HG03045 (cell line): Measurements from ENCODE around the gene ASPHD2.

ENCODE experiments used
- ATAC-seq: cut with Tn5 transposase; IDR thresholded peaks from one replicate; pipeline ENCODE4 v1.9.1; 2021; ENCODE audit warnings: mild to moderate bottlenecking, moderate library complexity; ENCODE audit not compliant: unreplicated experiment

ASPHD2 gene

DNA sequence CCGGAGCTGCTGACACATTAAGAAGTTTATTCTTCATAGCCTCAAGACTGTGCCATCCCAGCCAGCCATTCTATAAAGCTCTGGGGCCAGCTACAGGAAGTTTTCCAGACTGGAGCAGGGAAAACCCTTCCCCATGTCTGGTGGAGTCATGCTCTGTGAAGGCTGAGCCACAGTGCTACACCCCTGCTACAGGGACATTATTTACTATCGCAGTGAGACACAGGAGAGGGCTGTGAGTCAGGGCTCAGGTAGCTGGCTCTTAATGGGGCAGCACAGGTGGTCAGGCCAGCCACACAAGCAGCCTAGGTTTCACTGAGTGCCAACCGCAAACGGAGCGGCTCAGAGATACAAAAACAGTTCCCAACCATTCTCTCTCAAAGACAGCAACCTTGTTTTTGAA, 42.5 kb downstream of the ASPHD2 start:
- ATAC-seq, result no peak

DNA sequence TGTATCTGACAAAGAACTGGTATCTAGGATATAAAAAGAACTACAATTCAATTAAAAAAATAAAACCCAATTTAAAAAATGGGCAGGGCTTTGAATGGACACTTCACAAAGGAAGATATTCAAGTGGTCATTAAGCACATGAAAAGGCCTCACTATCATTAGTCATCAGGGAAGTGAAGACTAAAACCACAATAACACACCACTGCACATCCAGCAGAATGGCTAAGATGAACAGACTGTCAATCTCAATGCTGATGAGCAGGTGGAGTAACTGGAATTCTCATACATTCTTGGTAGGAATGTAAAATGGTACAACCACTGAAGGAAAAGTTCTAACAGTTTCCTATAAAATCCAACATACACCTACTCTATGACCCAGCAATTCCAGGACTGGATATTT, 45.6 kb downstream of the ASPHD2 start:
- no peak for ATAC-seq

DNA sequence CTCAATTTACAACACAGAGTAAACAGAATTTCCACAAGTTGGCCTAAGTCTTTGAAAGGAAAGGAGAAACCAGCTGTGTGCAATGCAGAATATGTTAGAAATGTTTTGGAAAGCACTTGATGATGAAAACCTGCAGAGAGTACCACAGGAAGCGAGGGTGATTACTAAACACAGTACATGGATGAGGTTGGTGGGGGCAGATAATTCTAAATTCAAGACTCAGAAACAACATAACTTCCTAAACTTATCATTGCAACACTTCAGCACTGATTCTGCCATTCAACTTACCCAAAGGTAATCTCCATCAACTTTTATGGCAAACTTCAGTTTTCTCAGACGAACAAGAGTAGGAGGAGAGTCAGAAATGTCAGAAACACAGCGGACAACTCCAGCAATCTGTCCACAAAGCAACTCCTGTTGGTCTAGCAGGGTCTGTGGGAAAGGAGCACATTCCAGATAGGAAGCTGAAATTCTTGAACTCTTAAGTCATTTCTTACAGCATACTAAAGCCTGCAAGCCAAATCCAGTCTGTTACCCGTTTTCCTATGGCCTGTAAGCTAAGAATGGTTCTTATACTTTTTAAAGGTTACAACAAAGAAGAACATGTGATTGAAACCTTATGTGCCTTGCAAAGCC, 47.8 kb downstream of the ASPHD2 start:
- ATAC-seq, result no peak

DNA sequence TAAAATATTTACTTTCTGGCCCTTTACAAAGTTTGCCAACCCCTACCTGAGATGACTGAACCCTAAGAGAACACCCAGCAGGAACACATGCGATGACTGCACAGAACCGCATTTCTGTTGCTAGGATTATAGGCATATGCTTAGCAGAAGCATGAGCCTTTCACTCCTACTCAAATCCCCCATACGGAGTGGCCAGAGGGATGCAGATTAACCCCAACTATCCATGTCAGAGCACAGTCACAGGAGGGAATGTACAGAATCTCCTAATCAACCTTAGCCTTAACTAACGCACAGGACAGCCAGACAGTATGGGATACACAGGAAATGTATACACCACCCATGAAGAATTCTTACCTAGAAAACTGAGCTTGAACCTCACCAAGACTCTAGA, 48.3 kb downstream of the ASPHD2 start:
- no peak for ATAC-seq

DNA sequence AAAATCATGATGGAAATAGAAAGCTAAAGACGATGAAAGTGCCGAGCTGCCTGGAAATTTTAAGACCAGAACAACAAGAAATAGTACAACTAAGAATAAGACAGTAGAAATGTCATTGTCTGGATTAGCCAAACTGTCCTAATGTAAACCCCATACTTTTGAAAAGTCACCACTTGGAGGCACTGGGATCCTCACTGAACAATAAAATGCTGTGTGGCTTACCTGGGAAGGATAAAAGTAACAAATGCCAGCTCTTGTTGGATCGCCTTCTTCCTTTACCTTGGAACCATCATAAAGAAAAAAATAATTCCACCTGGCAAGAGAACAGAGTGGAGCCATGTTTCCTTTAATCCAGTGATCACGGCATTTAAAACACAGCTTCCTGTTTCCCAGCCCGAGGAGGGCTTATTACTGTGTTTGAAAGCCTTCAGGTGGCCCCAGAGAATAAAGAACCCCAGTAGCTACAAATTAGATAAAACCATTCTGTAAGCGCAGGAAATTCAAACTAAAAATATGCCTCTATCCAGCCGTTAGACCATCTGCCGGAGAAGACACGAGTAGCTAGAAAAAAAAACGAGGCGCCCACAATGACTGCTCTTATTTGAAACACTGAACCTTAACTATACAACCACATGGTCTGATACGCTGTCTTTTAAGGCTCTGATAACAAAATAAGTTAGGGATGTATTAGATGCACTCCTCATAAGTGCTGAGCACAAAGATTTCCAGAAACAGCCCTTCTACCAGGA, 50.2 kb downstream of the ASPHD2 start:
- ATAC-seq, result no peak

DNA sequence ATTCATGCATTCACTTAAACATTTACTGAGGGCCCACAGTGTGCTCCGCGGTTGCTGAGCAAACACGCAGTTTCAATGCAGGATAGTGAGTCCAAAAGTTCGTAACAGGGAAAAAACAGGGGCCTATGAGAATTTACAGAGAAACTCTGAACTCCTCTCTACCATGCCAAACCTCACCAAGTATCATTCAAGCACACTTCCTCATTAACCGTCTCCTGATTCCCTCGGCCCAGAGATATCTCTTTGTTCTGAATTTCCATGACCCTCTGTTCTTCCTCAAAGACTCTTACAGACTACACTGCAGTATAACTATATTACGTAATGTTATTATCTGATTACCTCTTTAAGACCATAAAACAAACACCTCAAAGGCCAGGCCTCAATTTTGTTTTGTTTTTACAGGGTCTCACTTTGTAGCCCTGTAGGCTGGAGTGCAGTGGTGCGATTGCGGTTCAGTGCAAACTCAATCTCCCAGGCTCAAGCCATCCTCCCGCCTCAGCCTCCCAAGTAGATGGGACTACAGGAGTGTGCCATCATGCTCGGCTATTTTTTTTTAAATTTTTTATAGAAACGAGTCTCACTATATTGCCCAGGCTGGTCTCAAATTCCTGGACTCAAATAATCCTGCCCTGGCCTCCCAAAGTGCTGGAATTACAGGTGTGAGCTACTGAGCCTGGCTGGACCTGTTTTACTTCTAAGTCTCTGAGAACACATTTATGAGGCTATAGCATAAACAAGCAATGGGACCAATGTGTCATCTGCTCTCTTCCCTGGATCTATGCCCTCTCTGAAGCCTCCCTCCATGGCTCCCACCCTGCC, 50.9 kb downstream of the ASPHD2 start:
- ATAC-seq, result no peak

DNA sequence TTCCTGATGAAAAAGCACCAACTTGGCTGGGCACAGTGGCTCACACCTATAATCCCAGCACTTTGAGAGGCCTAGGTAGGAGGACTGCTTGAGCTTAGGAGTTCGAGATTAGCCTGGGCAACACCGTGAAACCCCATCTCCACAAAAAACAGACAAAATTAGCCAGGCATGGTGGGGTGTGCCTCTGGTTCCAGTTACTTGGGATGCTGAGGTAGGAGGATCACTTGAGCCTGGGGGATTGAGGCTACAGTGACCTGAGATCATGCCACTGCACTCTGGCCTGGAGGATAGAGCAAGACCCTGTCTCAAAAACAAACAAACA, 51.5 kb downstream of the ASPHD2 start:
- ATAC-seq, result no peak

DNA sequence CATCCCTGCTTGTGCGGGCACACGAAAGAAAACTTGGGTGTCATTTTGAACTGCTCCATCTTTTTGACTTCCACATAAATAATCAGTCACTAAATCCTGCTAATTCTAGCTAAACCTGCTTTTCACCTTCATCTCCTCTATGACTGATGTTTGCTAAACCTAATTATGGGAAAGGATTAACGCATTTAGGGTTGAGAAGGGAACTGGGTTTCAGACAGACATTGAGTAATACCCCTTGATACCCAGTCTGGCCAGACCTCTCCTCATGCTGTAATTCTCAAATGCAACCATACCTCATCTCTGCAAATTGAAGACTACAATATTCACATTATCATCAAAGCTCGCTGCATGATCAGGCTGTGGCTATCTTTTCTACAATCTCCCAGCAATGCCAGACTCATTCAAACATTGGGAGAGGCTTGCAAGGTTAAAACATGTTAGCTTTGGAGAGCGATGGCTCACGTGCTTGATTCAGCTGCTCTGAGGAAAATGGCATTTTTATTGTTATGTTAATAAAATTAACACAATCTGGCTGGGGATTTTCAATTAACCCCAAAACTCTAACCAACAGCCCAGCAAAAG, 52.1 kb downstream of the ASPHD2 start:
- no peak for ATAC-seq

DNA sequence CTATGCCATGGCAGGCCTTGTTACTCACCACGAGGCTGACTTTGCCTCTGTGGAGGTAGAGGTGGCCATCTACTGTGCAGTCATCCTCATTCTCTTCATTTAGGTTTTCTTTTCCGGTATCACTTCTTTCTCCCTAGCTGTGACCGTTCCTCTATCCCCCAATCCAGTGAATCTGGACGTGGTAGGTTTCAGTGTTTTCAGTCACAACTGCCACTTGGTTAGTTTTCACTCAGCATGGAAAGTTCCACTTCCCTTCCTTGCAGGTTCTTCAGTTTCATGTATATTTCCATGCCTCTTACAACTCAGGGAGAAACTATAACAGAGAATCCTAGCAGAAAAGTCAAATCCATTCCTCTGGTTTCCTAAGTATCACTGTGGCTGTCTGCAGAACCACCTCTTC, 52.6 kb downstream of the ASPHD2 start:
- ATAC-seq, result no peak

DNA sequence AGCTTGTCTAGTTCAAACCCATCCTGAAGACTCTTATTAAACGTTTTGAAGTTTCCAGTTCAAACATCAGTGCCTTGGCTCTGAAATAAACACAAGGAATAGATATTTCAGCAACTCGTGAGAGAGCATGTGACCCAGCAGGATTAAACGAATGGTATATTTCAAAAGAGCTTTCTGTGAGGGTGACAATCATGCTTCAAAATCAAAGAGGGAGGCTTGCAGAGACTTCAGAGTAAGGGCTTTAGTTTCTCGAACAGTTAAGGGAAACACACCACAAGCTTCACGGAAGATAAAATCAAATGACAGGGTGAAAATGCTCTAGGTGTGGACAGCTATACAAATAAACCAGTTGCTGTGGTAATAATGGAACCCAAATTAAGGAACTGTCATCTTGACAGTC, 53.1 kb downstream of the ASPHD2 start:
- no peak for ATAC-seq

DNA sequence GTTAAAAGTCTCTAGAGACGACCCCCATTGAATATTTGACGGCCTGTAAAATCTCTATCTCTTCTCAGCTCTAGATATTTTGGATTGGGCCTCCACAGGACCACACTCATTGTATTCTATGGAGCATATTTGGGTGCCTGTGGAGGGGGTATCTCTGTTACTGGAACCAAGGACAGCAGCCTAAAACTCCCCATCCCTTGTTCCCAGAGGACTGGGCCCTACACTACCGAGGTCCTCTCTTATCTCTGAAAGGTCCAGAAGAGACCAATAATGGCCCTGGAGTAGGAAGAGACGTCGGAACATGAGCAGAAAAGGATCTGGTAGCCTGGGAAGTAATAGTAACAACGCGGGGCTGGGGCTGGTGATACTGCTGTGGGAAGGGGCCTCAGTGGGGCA, 54.0 kb downstream of the ASPHD2 start:
- ATAC-seq, result no peak

DNA sequence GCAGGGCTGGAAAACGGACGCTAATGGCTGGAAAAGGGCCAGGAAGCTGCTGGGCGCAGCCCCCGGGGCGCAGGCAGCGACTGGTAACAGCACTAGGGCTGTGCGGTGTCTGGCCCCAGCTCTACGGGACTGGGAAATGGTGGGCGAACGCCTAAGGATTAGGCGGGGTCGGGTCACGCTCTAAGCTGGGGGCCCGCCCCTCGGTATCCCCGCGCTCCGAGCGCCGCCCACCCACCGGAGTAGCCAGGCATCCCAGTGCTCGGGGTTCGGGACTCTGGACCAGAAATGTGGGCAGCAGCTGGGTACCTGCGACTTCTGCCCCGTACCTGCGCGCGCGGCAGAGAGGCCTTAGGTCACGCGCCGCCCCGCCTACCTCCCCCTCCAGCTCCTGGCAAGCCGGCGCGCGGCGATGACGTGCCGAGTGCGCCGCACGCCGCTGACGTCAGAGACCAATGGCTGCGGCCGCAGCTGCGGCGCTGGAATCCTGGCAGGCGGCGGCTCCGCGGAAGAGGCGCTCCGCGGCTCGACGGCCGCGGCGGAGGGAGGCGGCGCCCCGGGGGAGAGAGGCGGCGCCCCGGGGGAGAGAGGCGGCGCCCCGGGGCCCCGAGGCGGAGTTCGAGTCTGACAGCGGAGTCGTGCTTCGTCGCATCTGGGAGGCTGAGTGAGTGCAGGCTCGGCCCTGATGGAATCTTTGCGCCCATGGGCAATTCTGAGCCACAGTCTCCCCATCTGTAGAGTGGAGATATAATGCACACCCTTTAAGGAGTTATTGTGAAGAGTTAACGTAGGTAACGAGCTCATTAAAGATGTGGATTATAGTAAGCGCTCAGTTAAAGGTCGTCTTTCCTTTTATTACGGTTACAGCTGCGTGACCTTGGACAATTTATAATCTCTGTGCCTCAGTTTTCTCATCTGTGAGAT, 54.6 kb downstream of the ASPHD2 start, which contains the start of the genes HPS4 and SRRD:
HPS4 (minus strand) TSS at position 345 of the 921 bp plus-strand sequence. CDS start 2,021 bp downstream, outside the sequence.
SRRD (plus strand) TSS at position 439 of the 921 bp plus-strand sequence; CDS start at position 453, 14 bp downstream.
- ATAC-seq, result peak; percentile 79

DNA sequence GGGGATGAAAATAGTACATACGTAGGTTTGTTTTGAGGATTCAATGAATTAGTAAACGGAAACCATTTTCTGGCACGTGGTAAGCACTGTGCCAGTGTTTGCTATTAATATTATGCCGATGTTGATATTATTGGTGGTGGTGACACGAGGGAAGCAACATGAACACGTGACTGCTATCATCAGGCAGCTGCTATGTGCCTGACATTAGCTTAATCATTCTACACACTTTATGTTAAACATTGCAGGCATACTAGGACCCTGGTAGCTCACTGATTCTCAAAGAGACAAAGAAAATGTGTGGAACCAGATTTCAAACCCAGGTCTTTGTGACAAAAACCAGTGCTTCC, 55.3 kb downstream of the ASPHD2 start:
- ATAC-seq, result no peak

DNA sequence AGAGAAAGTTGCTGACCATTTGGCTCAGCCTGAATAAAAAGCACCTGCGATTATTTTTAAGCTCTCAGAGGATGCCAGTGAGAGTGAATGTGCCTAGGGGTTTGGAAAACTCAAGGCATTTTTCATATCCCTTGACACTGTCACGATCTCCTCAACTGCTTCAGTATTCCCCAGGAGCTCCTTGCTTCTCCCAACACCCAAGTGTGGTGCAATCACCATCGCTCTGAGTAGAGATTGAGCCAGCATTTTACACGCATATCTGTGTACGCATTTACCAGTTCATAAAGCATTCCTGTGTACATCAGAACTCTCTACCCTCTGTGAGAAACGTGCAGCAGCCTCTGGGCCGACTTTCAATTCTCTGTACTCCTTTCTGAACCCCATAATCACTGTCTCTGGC, 56.0 kb downstream of the ASPHD2 start:
- ATAC-seq, result no peak

DNA sequence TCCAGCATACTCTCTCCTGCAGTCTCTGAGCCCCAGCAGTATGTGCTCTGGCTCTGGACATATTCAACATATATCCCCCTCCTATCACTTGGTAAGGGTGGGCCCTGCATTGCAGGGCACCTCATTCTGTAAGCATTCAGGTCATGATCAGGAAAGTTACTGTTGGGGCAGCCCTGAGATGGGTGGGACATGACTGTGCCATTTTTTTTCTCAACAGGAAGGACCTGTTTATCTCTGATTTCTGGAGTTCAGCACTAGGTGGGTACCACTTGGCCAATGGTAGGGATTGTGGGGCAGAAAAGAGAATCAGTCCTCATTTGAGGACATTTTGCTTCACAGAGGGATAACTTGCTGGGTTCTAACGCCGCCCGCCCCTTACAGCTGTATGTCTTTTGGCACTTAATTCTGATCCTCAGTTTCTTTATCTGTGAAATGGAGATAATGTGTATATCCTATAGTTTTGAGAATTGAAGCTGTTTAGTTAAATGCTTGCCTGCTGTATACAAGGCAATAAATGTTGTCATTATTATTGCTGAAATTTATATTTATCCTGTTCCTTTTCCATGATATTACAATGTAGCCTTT, 56.8 kb downstream of the ASPHD2 start:
- no peak for ATAC-seq

DNA sequence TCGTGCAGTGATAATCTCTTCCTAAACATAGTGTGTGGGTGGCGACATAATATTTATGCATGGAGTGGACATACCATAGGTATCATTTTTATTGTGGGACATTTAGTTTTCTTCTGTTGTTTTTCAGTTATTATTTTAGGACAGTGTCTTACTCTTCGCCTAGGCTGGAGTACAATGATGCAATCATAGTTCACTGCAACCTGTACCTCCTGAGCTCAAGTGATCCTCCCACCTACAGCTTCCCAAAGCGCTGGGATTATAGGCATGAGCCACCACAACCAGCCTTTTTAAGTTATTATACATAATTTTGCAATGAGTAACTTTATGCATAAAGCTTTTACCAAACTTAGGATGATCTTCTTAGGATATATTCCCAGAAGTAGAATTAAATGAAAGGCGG, 57.3 kb downstream of the ASPHD2 start:
- no peak for ATAC-seq

DNA sequence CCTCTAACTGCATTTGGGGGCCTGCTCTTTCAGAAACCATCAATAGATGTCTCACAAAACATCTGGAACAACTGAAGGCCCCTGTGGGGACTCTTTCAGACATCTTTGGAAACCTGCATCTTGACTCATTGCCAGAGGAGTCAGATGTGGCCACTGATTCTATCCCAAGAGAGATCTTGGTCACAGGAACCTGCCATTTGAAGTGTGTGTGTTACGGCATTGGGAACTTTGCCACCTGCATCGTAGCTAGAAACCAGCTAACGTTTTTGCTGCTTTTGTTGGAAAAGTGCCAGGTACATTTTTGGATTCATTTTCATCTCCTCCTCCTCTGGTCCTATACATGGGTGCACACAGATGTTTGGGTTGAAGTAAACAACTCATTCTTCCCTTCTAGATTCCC, 58.9 kb downstream of the ASPHD2 start:
- ATAC-seq, result no peak

DNA sequence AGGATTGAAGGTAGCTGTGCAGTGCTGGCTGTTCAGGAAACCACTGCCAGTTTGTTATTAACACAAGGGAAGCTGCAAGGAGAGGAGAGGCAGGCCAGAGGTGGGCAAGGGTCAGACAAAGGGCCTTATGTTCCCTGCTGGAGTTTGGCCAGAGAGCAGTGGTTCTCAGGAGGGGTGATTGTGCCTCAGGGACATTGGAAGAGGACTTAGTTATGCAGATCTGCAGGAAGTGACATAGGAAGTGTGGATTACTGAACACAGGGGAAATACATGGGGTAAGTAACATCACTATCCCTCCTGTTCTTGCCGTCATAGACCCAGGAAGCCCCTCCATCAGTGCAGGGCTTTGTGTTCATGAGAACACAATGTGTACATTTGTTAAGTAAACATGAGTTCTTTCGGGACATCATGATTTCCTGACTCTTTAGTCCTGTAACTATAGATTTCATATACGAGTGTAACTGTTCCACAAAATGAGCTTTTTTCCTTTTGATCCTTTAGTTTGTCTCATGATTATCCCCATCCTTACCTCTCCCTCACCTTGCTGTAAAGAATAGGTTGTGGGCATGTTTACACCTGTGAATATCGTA, 60.5 kb downstream of the ASPHD2 start:
- no peak for ATAC-seq

DNA sequence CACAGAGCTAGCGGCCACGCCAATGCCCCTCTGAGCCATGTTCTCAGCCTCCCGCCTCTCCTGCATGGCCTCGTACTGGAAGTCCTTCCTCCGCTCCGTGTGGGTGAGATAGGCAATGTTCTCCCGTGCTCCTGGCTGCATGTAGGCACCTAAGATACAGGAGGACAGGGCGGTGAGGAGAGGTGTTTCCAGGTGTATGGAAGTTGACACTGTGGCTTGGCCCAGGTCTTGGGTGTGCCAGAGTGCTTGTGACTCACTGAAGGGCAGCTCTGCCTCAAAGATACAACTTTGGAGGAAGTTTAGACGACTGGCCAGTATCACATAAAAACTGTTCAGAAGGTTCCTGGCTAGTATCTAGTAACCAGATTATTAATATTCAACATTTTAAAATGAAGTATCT, 63.2 kb downstream of the ASPHD2 start:
- ATAC-seq, result no peak

DNA sequence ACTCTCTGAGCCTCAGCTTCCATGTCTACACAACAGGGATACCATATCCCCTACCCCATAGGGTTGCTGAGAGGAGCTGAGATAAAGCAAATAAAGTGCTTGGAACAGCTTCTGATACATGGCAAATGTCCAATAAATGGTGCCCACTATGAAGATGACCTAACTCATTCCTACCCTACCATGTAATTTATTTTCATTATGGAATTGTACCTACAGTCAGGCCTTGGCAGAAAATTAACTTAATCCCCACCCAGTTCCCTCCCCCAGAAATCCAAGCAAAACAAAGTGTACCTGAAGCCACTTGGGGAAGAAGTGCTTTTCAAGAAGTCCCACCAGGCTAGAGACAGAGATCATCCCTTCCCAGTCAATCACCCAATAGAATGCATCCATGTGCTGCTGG, 65.4 kb downstream of the ASPHD2 start:
- ATAC-seq, result no peak
